Superior temporal gyrus (tissue), 1 donor: ENCODE data around the gene CCR2.
"Not testable (repeated sequence)": the region's sequence is repeated elsewhere in the genome, so short reads cannot be mapped to it uniquely, and the experiment has no call there.

Source experiments
- DNase-seq: peaks from one replicate; pipeline ENCODE4 v3.0.0-alpha.2; 2016; ENCODE audit errors: extremely low spot score

The CCR2 gene

GRCh38 chr3:46353647-46354410 is at the start of gene CCR2:
Gene CCR2, plus strand, starts transcription at chr3:46354111. Its CDS starts 3,417 bp downstream, at chr3:46357528.
- no peak for DNase-seq

GRCh38 chr3:46304739-46305138 is 49.2 kb upstream of the CCR2 start:
- no peak for DNase-seq

- DNase-seq: no peak
Observed at GRCh38 chr3:46312991-46313390, 40.9 kb upstream of the CCR2 start.

- DNase-seq: no peak
Observed at GRCh38 chr3:46314517-46314916, 39.4 kb upstream of the CCR2 start.

- DNase-seq: no peak
Observed at GRCh38 chr3:46316206-46316605, 37.7 kb upstream of the CCR2 start.

- DNase-seq: no peak
Observed at GRCh38 chr3:46318207-46318927, 35.5 kb upstream of the CCR2 start.

GRCh38 chr3:46321461-46322104 is 32.3 kb upstream of the CCR2 start:
- no peak for DNase-seq

- no peak for DNase-seq
Observed at GRCh38 chr3:46324036-46324435, 29.9 kb upstream of the CCR2 start.

- DNase-seq: no peak
Observed at GRCh38 chr3:46325645-46326300, 28.1 kb upstream of the CCR2 start.

- not testable (repeated sequence) for DNase-seq
Observed at GRCh38 chr3:46330676-46331075, 23.2 kb upstream of the CCR2 start.

- DNase-seq: no peak
Observed at GRCh38 chr3:46334741-46335478, 19.0 kb upstream of the CCR2 start.

GRCh38 chr3:46335541-46335940 is 18.4 kb upstream of the CCR2 start:
- no peak for DNase-seq

- DNase-seq: no peak
Observed at GRCh38 chr3:46337911-46338310, 16.0 kb upstream of the CCR2 start.

- DNase-seq: no peak
Observed at GRCh38 chr3:46338840-46339239, 15.1 kb upstream of the CCR2 start.

GRCh38 chr3:46344476-46344875 is 9.4 kb upstream of the CCR2 start:
- no peak for DNase-seq

GRCh38 chr3:46348823-46349482 is 5.0 kb upstream of the CCR2 start:
- no peak for DNase-seq

GRCh38 chr3:46349484-46350261 is 4.2 kb upstream of the CCR2 start:
- DNase-seq: no peak

GRCh38 chr3:46350262-46350565 is 3.7 kb upstream of the CCR2 start:
- no peak for DNase-seq

- DNase-seq: no peak
Observed at GRCh38 chr3:46351646-46352045, 2.3 kb upstream of the CCR2 start.

GRCh38 chr3:46353090-46353489 is 821 bp upstream of the CCR2 start:
- no peak for DNase-seq
